ENCODE measurements around the gene YIF1A. TPM values are rescaled to one million over a fixed set of nuclear protein-coding genes. Genes with fewer than 3 reads are reported as not detected.

YIF1A gene
- total and polyA plus RNA-seq, 2 donors (not counting 3 experiments of a cell fraction or from before 2014, with no cell fraction given) = 104 to 271 TPM

DNA sequence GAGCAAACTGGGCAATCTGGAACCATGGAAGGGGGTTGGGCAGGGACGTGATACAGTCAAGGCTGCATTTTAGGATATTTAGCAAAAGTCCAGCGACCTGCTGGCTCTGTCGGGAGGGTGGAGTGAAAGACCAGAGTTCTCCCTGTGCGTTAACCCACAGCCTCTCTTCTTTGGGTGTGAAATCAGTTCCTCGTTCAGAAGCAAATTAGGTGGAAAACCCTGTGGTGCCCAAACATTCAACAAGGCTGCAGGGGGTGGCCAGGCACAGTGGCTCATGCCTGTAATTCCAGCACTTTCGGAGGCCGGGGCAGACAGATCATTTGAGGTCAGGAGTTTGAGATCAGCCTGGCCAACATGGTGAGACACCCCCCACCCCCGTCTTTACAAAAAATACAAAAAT is 8.7 kb upstream of the YIF1A start:
- ChIA-PET CTCF (interaction anchor here (0.5 to 2.2 kb wide), 4 partner anchors 12 to 88 kb away, joined by 3 to 13 read pairs (median 4); no protein-coding TSS in a partner anchor), POLR2A (no interaction called here)
- Histone ChIP-seq H3K9me3 (replicated peaks; ENCODE audit: control insufficient read depth, insufficient read depth, low read length) (no peaks in the 10 kb centered on the region), H4K20me1 (replicated peaks; ENCODE audit: control insufficient read depth, extremely low read depth, insufficient read depth, low read length) (no peaks in the 10 kb centered on the region), H3K4me2 (ENCODE audit: insufficient read depth, low read length) (no peak overlapping the region), H3K79me2 (ENCODE audit: control insufficient read depth, insufficient read depth, low read length) (no peaks in the 10 kb centered on the region), H3K9ac (replicated peaks; ENCODE audit: extremely low read depth, insufficient read depth, low read length) (no peak overlapping the region), H3K4me3 (replicated peaks in 1 of 3; ENCODE audit: insufficient read depth in 1 of 3, low read depth in 1 of 3, low read length in 3 of 3) (no peak overlapping the region), H3K9me1 (replicated peaks; ENCODE audit: control insufficient read depth, extremely low read depth, insufficient read depth, low read length) (no peaks in the 10 kb centered on the region), H2AFZ (ENCODE audit: low read depth, low read length) (no peak overlapping the region), H3K27me3 (ENCODE audit: control insufficient read depth in 2 of 2, insufficient read depth in 2 of 2, low read length in 2 of 2) (peaks cover 5 to 11% of the 10 kb centered on the region in 2 experiments), H3K36me3 (ENCODE audit: control insufficient read depth in 2 of 2, extremely low read depth in 1 of 2, insufficient read depth in 2 of 2, low read length in 2 of 2) (no peaks in the 10 kb centered on the region), H3K4me1 (ENCODE audit: control insufficient read depth, extremely low read depth, insufficient read depth, low read length) (no peaks in the 10 kb centered on the region), H3K27ac (ENCODE audit: insufficient read depth, low read depth, low read length) (no peak overlapping the region)
- no TSS peak for BruUV-seq (replicated peaks)
- no peak for TF ChIP-seq MYC (IDR thresholded peaks at IDR 0.05; ENCODE audit: low read depth, low read length)
- TF ChIP-seq POLR2AphosphoS5 (IDR thresholded peaks at IDR 0.05; ENCODE audit: insufficient read depth, low read depth, low read length) = no peak
- TF ChIP-seq GATA2 (IDR thresholded peaks at IDR 0.05; ENCODE audit: insufficient read depth, insufficient read length, low read depth, low read length) = no peak
- TF ChIP-seq EZH2 (IDR thresholded peaks at IDR 0.05; ENCODE audit: borderline replicate concordance, low read depth, low read length, severe bottlenecking) = no peak
- no peak for TF ChIP-seq MAX (IDR thresholded peaks at IDR 0.05; ENCODE audit: insufficient read depth, insufficient read length)
- intact Hi-C loops (cut with micrococcal nuclease) (no loop called here), dilution Hi-C loops (cut with MboI; ENCODE audit: extremely low pct_ligation_motif_present, low sequenced_read_pairs) (no loop called here)
- DNase-seq (ENCODE audit: low read depth, low spot score) = no peak
- no peak for FAIRE-seq

GRCh38 chr11:66294626-66295620 is 6.0 kb upstream of the YIF1A start:
- ChIA-PET POLR2A (no interaction called here), CTCF (interaction anchor here (1.0 to 1.3 kb wide), 2 partner anchors 17 to 18 kb away, joined by 3 read pairs; no protein-coding TSS in a partner anchor)
- H3K4me1 ChIP-seq (ENCODE audit: control insufficient read depth, extremely low read depth, insufficient read depth, low read length) = peaks cover 3% of the 10 kb centered on the region
- no peak for DNase-seq (ENCODE audit: low read depth, low spot score)
- H3K9ac ChIP-seq (replicated peaks; ENCODE audit: extremely low read depth, insufficient read depth, low read length) = no peak overlapping the region
- H3K4me3 ChIP-seq (replicated peaks in 1 of 3; ENCODE audit: insufficient read depth in 1 of 3, low read depth in 1 of 3, low read length in 3 of 3) = no peak overlapping the region
- BruUV-seq (replicated peaks) = no TSS peak
- FAIRE-seq = no peak
- H3K27me3 ChIP-seq (ENCODE audit: control insufficient read depth in 2 of 2, insufficient read depth in 2 of 2, low read length in 2 of 2) = peaks cover 20 to 22% of the 10 kb centered on the region in 2 experiments
- TF ChIP-seq GATA2 (IDR thresholded peaks at IDR 0.05; ENCODE audit: insufficient read depth, insufficient read length, low read depth, low read length) (no peak), FOS (IDR thresholded peaks at IDR 0.05; ENCODE audit: borderline replicate concordance, insufficient read depth, low read length) (no peak), POLR2A (IDR thresholded peaks at IDR 0.05; ENCODE audit: low read depth, low read length) (no peak), POLR2AphosphoS5 (IDR thresholded peaks at IDR 0.05; ENCODE audit: insufficient read depth, low read depth, low read length) (no peak), EZH2 (IDR thresholded peaks at IDR 0.05; ENCODE audit: borderline replicate concordance, low read depth, low read length, severe bottlenecking) (no peak), MAX (IDR thresholded peaks at IDR 0.05; ENCODE audit: insufficient read depth, insufficient read length) (no peak), JUN (IDR thresholded peaks at IDR 0.05; ENCODE audit: borderline replicate concordance, insufficient read depth, insufficient read length, low read depth) (no peak), MYC (IDR thresholded peaks at IDR 0.05; ENCODE audit: low read depth, low read length) (no peak)
- TF ChIP-seq, protein P1, sequence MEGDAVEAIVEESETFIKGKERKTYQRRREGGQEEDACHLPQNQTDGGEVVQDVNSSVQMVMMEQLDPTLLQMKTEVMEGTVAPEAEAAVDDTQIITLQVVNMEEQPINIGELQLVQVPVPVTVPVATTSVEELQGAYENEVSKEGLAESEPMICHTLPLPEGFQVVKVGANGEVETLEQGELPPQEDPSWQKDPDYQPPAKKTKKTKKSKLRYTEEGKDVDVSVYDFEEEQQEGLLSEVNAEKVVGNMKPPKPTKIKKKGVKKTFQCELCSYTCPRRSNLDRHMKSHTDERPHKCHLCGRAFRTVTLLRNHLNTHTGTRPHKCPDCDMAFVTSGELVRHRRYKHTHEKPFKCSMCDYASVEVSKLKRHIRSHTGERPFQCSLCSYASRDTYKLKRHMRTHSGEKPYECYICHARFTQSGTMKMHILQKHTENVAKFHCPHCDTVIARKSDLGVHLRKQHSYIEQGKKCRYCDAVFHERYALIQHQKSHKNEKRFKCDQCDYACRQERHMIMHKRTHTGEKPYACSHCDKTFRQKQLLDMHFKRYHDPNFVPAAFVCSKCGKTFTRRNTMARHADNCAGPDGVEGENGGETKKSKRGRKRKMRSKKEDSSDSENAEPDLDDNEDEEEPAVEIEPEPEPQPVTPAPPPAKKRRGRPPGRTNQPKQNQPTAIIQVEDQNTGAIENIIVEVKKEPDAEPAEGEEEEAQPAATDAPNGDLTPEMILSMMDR (IDR thresholded peaks at IDR 0.05; ENCODE audit: extremely low read depth in 1 of 2, insufficient read depth in 1 of 2, low read depth in 1 of 2, low read length in 2 of 2) = no peak
- no peak overlapping the region for H3K4me2 ChIP-seq (ENCODE audit: insufficient read depth, low read length)
- H3K9me3 ChIP-seq (replicated peaks; ENCODE audit: control insufficient read depth, insufficient read depth, low read length) = no peaks in the 10 kb centered on the region
- no peaks in the 10 kb centered on the region for H3K79me2 ChIP-seq (ENCODE audit: control insufficient read depth, insufficient read depth, low read length)
- dilution Hi-C loops (cut with MboI; ENCODE audit: extremely low pct_ligation_motif_present, low sequenced_read_pairs) (no loop called here), intact Hi-C loops (cut with micrococcal nuclease) (no loop called here)
- H3K9me1 ChIP-seq (replicated peaks; ENCODE audit: control insufficient read depth, extremely low read depth, insufficient read depth, low read length) = no peaks in the 10 kb centered on the region
- H3K36me3 ChIP-seq (ENCODE audit: control insufficient read depth in 2 of 2, extremely low read depth in 1 of 2, insufficient read depth in 2 of 2, low read length in 2 of 2) = no peaks in the 10 kb centered on the region
- no peaks in the 10 kb centered on the region for H4K20me1 ChIP-seq (replicated peaks; ENCODE audit: control insufficient read depth, extremely low read depth, insufficient read depth, low read length)
- H2AFZ ChIP-seq (ENCODE audit: low read depth, low read length) = no peak overlapping the region
- H3K27ac ChIP-seq (ENCODE audit: insufficient read depth, low read depth, low read length) = no peak overlapping the region
